ENCODE data around the gene MACO1. TPM values are rescaled to one million over a fixed set of nuclear protein-coding genes. Genes with fewer than 3 reads are reported as not detected.

Gene MACO1
- total and polyA plus RNA-seq, 4 donors, result 15.3 to 23.2 (median 20.6) TPM

DNA sequence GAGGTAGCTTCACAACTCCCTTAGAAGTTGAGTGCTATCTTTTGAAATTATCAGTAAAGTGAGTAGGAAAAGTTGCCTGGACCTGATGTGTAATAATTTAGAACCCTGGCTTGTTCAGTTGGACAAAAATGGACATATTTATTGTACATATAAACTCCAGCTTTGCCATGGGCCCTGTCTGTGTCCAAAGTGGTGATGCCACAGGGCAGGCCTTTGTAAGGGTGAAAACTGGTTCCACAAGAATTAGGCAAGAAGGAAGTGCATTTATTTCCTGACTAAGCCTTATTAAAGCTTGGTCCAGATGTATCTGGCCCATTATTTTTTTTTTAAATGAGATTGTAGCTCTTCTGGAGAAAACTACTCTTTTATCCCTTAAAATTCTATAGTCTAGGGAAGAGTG is 47.9 kb downstream of the MACO1 start:
- no peak overlapping the region for H3K4me3 ChIP-seq (ENCODE audit: low read depth in 1 of 3, low read length in 3 of 3)
- no peak overlapping the region for H3K9ac ChIP-seq (ENCODE audit: low read depth in 1 of 2, low read length in 2 of 2)
- DNase-seq (ENCODE audit: low spot score), result no peak
- no peaks in the 10 kb centered on the region for H3K36me3 ChIP-seq (ENCODE audit: control insufficient read depth in 4 of 4, insufficient read depth in 3 of 4, low read depth in 1 of 4, low read length in 3 of 4)
- H3K27me3 ChIP-seq (ENCODE audit: control insufficient read depth in 4 of 4, insufficient read depth in 4 of 4, low read length in 3 of 4), result no peaks in the 10 kb centered on the region
- no peak for TF ChIP-seq REST (IDR thresholded peaks at IDR 0.05)
- TF ChIP-seq HNF4G (IDR thresholded peaks at IDR 0.05), result no peak
- TF ChIP-seq, protein P1, sequence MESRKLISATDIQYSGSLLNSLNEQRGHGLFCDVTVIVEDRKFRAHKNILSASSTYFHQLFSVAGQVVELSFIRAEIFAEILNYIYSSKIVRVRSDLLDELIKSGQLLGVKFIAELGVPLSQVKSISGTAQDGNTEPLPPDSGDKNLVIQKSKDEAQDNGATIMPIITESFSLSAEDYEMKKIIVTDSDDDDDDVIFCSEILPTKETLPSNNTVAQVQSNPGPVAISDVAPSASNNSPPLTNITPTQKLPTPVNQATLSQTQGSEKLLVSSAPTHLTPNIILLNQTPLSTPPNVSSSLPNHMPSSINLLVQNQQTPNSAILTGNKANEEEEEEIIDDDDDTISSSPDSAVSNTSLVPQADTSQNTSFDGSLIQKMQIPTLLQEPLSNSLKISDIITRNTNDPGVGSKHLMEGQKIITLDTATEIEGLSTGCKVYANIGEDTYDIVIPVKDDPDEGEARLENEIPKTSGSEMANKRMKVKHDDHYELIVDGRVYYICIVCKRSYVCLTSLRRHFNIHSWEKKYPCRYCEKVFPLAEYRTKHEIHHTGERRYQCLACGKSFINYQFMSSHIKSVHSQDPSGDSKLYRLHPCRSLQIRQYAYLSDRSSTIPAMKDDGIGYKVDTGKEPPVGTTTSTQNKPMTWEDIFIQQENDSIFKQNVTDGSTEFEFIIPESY (IDR thresholded peaks at IDR 0.05), result no peak
- TF ChIP-seq NR2F2 (IDR thresholded peaks at IDR 0.05), result no peak
- TF ChIP-seq YY1 (IDR thresholded peaks at IDR 0.05), result no peak
- TF ChIP-seq, protein P2, sequence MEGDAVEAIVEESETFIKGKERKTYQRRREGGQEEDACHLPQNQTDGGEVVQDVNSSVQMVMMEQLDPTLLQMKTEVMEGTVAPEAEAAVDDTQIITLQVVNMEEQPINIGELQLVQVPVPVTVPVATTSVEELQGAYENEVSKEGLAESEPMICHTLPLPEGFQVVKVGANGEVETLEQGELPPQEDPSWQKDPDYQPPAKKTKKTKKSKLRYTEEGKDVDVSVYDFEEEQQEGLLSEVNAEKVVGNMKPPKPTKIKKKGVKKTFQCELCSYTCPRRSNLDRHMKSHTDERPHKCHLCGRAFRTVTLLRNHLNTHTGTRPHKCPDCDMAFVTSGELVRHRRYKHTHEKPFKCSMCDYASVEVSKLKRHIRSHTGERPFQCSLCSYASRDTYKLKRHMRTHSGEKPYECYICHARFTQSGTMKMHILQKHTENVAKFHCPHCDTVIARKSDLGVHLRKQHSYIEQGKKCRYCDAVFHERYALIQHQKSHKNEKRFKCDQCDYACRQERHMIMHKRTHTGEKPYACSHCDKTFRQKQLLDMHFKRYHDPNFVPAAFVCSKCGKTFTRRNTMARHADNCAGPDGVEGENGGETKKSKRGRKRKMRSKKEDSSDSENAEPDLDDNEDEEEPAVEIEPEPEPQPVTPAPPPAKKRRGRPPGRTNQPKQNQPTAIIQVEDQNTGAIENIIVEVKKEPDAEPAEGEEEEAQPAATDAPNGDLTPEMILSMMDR (IDR thresholded peaks at IDR 0.05; ENCODE audit: low read depth, low read length, missing input control), result no peak
- no peak for TF ChIP-seq FOXA2 (IDR thresholded peaks at IDR 0.05)
- no peak for TF ChIP-seq RXRA (IDR thresholded peaks at IDR 0.05)
- TF ChIP-seq HNF4A (conservative IDR thresholded peaks at IDR 0.05), result no peak
- TF ChIP-seq SP1 (IDR thresholded peaks at IDR 0.05), result no peak
- TF ChIP-seq, protein P3, sequence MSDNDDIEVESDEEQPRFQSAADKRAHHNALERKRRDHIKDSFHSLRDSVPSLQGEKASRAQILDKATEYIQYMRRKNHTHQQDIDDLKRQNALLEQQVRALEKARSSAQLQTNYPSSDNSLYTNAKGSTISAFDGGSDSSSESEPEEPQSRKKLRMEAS (IDR thresholded peaks at IDR 0.05), result no peak
- no peaks in the 10 kb centered on the region for H3K9me3 ChIP-seq (ENCODE audit: control insufficient read depth in 4 of 4, low read length in 3 of 4)
- H3K27ac ChIP-seq (ENCODE audit: low read depth in 1 of 2, low read length in 2 of 2), result no peak overlapping the region
- peaks cover 4 to 26% (median 12%) of the 10 kb centered on the region in 4 donors for H3K4me1 ChIP-seq (ENCODE audit: control insufficient read depth in 4 of 4, insufficient read depth in 4 of 4, low read length in 3 of 4)

GRCh38 chr1:25481625-25482024 is 50.9 kb downstream of the MACO1 start:
- no peak for TF ChIP-seq HNF4G (IDR thresholded peaks at IDR 0.05)
- peak; percentile 6 to 7 for TF ChIP-seq HNF4A (conservative IDR thresholded peaks at IDR 0.05)
- H3K36me3 ChIP-seq (ENCODE audit: control insufficient read depth in 4 of 4, insufficient read depth in 3 of 4, low read depth in 1 of 4, low read length in 3 of 4), result peaks cover 0 to 7% (median 2%) of the 10 kb centered on the region in 4 donors
- DNase-seq (ENCODE audit: low spot score), result no peak
- no peak overlapping the region for H3K9ac ChIP-seq (ENCODE audit: low read depth in 1 of 2, low read length in 2 of 2)
- peak overlapping the region in 1 of 2 donors; percentile 14 for H3K27ac ChIP-seq (ENCODE audit: low read depth in 1 of 2, low read length in 2 of 2)
- WGBS, result 74% methylated on average over 5 of the region's 5 CpGs
- no peaks in the 10 kb centered on the region for H3K9me3 ChIP-seq (ENCODE audit: control insufficient read depth in 4 of 4, low read length in 3 of 4)
- H3K4me3 ChIP-seq (ENCODE audit: low read depth in 1 of 3, low read length in 3 of 3), result no peak overlapping the region
- H3K4me1 ChIP-seq (ENCODE audit: control insufficient read depth in 4 of 4, insufficient read depth in 4 of 4, low read length in 3 of 4), result peaks cover 9 to 47% (median 30%) of the 10 kb centered on the region in 4 donors
- no peaks in the 10 kb centered on the region for H3K27me3 ChIP-seq (ENCODE audit: control insufficient read depth in 4 of 4, insufficient read depth in 4 of 4, low read length in 3 of 4)
